C4-2B (cell line): ENCODE results near the gene CP.

Source experiments
- ZFX ChIP-seq: fragments of 450-650 bp; IDR thresholded peaks from 2 replicates; pipeline ENCODE4 v1.6.1; 2017
- TF ChIP-seq, protein P1 (sequence below): fragments of 450-650 bp; conservative IDR thresholded peaks from 2 replicates; pipeline ENCODE4 v1.5.1; 2017; ENCODE audit warnings: mild to moderate bottlenecking

DNA sequence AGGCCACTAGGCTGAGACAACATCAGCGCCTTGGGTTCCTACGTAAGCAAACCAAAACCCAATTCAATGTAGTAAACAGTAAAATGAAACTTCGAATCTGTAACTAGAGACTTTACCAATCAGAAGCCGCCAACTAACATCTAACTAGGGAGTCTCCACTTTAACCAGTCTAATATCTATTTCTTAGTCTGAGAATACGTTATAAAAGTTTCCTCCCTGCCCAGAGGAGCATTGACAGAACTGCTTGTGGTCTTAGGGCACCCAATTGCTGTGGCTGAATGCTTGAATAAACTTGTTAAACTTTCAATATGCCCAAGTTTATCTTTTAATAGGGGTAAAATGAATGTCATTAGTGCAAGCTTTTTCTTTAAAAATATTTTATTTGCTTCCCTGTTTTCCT lies 4.3 kb downstream of the CP start:
- TF ChIP-seq, protein P1, sequence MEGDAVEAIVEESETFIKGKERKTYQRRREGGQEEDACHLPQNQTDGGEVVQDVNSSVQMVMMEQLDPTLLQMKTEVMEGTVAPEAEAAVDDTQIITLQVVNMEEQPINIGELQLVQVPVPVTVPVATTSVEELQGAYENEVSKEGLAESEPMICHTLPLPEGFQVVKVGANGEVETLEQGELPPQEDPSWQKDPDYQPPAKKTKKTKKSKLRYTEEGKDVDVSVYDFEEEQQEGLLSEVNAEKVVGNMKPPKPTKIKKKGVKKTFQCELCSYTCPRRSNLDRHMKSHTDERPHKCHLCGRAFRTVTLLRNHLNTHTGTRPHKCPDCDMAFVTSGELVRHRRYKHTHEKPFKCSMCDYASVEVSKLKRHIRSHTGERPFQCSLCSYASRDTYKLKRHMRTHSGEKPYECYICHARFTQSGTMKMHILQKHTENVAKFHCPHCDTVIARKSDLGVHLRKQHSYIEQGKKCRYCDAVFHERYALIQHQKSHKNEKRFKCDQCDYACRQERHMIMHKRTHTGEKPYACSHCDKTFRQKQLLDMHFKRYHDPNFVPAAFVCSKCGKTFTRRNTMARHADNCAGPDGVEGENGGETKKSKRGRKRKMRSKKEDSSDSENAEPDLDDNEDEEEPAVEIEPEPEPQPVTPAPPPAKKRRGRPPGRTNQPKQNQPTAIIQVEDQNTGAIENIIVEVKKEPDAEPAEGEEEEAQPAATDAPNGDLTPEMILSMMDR, result no peak
- TF ChIP-seq ZFX, result no peak
